IMR-90 (cell line): ENCODE data around the gene BCS1L. TPM values are rescaled to one million over a fixed set of nuclear protein-coding genes. Genes with fewer than 3 reads are reported as not detected.

Source experiments
- ATAC-seq: fragments of 200-7000 bp; cut with Tn5 transposase; 2 replicates; pipeline ENCODE4 v1.9.1; 2020; ENCODE audit warnings: low read depth, mild to moderate bottlenecking, moderate library complexity
- BruUV-seq: library from RNA; stranded (reverse); fragments of 400-500 nt; replicated peaks from 2 replicates; lab custom pipeline; 2021; lab: Mats Ljungman, UMichigan
- CTCF ChIA-PET: fragments of 300-600 bp; formaldehyde crosslinking; extraction: SDS; loops from one replicate; lab custom pipeline; 2021; ENCODE audit warnings: antibody characterized with exemption; lab: Yijun Ruan, JAX
- POLR2A ChIA-PET: fragments of 300-600 bp; sonication (Branson Sonifier 250); formaldehyde crosslinking; loops from one replicate; lab custom pipeline; 2022; ENCODE audit warnings: antibody characterized with exemption; ENCODE audit not compliant: unreplicated experiment; lab: Charles Lee
- DNase-seq: peaks from one replicate; pipeline ENCODE4 v3.0.0; 2013
- H2AFZ ChIP-seq: replicated peaks from 2 replicates; pipeline ENCODE3; 2013; ENCODE audit warnings: low read length, mild to moderate bottlenecking; ENCODE audit not compliant: poor library complexity
- H2AK5ac ChIP-seq: 2 replicates; pipeline ENCODE4 v1.6.1; 2013; ENCODE audit warnings: low read depth, low read length, inconsistent platforms
- H2AK9ac ChIP-seq: replicated peaks from 2 replicates; pipeline ENCODE3; 2013; ENCODE audit warnings: mild to moderate bottlenecking, low read depth, low read length, moderate library complexity; ENCODE audit not compliant: poor library complexity
- H2BK120ac ChIP-seq: 2 replicates; pipeline ENCODE4 v1.6.1; 2013; ENCODE audit warnings: low read depth, low read length, inconsistent platforms
- H2BK15ac ChIP-seq: 3 replicates; pipeline ENCODE4 v1.6.1; 2013; ENCODE audit warnings: low read depth, low read length, inconsistent platforms
- H2BK20ac ChIP-seq: 2 replicates; pipeline ENCODE4 v1.6.1; 2013; ENCODE audit warnings: low read depth, mild to moderate bottlenecking, inconsistent platforms, low read length, moderate library complexity
- H2BK5ac ChIP-seq: 2 replicates; pipeline ENCODE4 v1.6.1; 2013; ENCODE audit warnings: mild to moderate bottlenecking, low read depth, low read length, inconsistent platforms; ENCODE audit not compliant: poor library complexity, severe bottlenecking
- H3K14ac ChIP-seq: replicated peaks from 2 replicates; pipeline ENCODE4 v1.6.1; 2013; ENCODE audit warnings: low read depth, low read length, inconsistent platforms
- H3K18ac ChIP-seq: 2 replicates; pipeline ENCODE4 v1.6.1; 2013; ENCODE audit warnings: low read depth, low read length, control low read depth
- H3K23ac ChIP-seq: 2 replicates; pipeline ENCODE4 v1.6.1; 2013; ENCODE audit warnings: low read depth, low read length, inconsistent platforms
- H3K27ac ChIP-seq: 2 replicates; pipeline ENCODE4 v1.5.1; 2013; ENCODE audit warnings: mild to moderate bottlenecking, control low read depth, low read length; ENCODE audit not compliant: insufficient read depth
- H3K27me3 ChIP-seq: 2 replicates; pipeline ENCODE4 v1.6.1; 2013; ENCODE audit warnings: low read length; ENCODE audit not compliant: control insufficient read depth, insufficient read depth
- H3K36me3 ChIP-seq: 2 replicates; pipeline ENCODE4 v1.6.1; 2013; ENCODE audit warnings: low read length, mixed read lengths; ENCODE audit not compliant: control insufficient read depth, insufficient read depth
- H3K4ac ChIP-seq: 2 replicates; pipeline ENCODE4 v1.6.1; 2013; ENCODE audit warnings: low read depth, low read length, inconsistent platforms
- H3K4me1 ChIP-seq: 2 replicates; pipeline ENCODE4 v1.6.1; 2013; ENCODE audit warnings: low read length, mixed read lengths; ENCODE audit not compliant: control insufficient read depth, insufficient read depth
- H3K4me2 ChIP-seq: 2 replicates; pipeline ENCODE4 v1.6.1; 2013; ENCODE audit warnings: low read depth, mild to moderate bottlenecking, control low read depth, low read length, moderate library complexity
- H3K4me3 ChIP-seq: 2 replicates; pipeline ENCODE4 v1.5.1; 2013; ENCODE audit warnings: low read depth, mild to moderate bottlenecking, control low read depth, low read length, moderate library complexity; ENCODE audit not compliant: insufficient read depth
- H3K56ac ChIP-seq: 2 replicates; pipeline ENCODE4 v1.6.1; 2013; ENCODE audit warnings: low read length, inconsistent platforms; ENCODE audit not compliant: insufficient read depth; ENCODE audit errors: extremely low read depth
- H3K79me1 ChIP-seq, 2 experiments: 2 replicates each; pipeline ENCODE4 v1.6.1; 2013; ENCODE audit warnings: low read length in 2 of 2, inconsistent platforms in 1 of 2, low read depth in 1 of 2
- H3K9ac ChIP-seq: 2 replicates; pipeline ENCODE4 v1.6.1; 2013; ENCODE audit warnings: low read depth, low read length, control low read depth
- H3K9me1 ChIP-seq: 2 replicates; pipeline ENCODE4 v1.6.1; 2013; ENCODE audit warnings: low read length, inconsistent platforms; ENCODE audit not compliant: insufficient read depth
- H3K9me3 ChIP-seq: 2 replicates; pipeline ENCODE4 v1.6.1; 2013; ENCODE audit warnings: low read length; ENCODE audit not compliant: control insufficient read depth, insufficient read depth
- H4K20me1 ChIP-seq: 2 replicates; pipeline ENCODE4 v1.6.1; 2013; ENCODE audit warnings: low read length, inconsistent platforms; ENCODE audit not compliant: insufficient read depth
- H4K5ac ChIP-seq: 2 replicates; pipeline ENCODE4 v1.6.1; 2013; ENCODE audit warnings: mild to moderate bottlenecking, low read depth, low read length, control low read depth
- H4K8ac ChIP-seq, 2 experiments: 2 replicates each; pipeline ENCODE4 v1.6.1; 2013; ENCODE audit warnings: low read depth in 2 of 2, low read length in 2 of 2, control low read depth in 1 of 2, inconsistent platforms in 1 of 2
- H4K91ac ChIP-seq: 2 replicates; pipeline ENCODE4 v1.6.1; 2013; ENCODE audit warnings: low read depth, low read length, inconsistent platforms; ENCODE audit not compliant: insufficient read depth
- CEBPB ChIP-seq: IDR thresholded peaks from 2 replicates; pipeline ENCODE4 v1.6.1; 2012; ENCODE audit warnings: low read depth, low read length, improper control_type of control experiment
- CHD1 ChIP-seq: IDR thresholded peaks from 2 replicates; pipeline ENCODE4 v1.6.1; 2012; ENCODE audit warnings: low read depth, low read length, improper control_type of control experiment
- CTCF ChIP-seq: conservative IDR thresholded peaks from 2 replicates; pipeline ENCODE4 v1.5.1; 2012; ENCODE audit warnings: mild to moderate bottlenecking, low read depth, low read length, improper control_type of control experiment
- ELK1 ChIP-seq: fragments of 150-350 bp; IDR thresholded peaks from 2 replicates; pipeline ENCODE4 v1.6.1; 2016; ENCODE audit warnings: low read depth, mild to moderate bottlenecking, low read length, moderate library complexity, borderline replicate concordance
- FOS ChIP-seq: fragments of 150-350 bp; IDR thresholded peaks from 2 replicates; pipeline ENCODE4 v1.6.1; 2016; ENCODE audit warnings: low read depth, low read length
- MAFK ChIP-seq: IDR thresholded peaks from 2 replicates; pipeline ENCODE4 v1.6.1; 2012; ENCODE audit warnings: low read depth, low read length, improper control_type of control experiment
- MAZ ChIP-seq: IDR thresholded peaks from 2 replicates; pipeline ENCODE4 v1.6.1; 2012; ENCODE audit warnings: low read depth, mild to moderate bottlenecking, low read length, improper control_type of control experiment, moderate library complexity, borderline replicate concordance
- MXI1 ChIP-seq: IDR thresholded peaks from 2 replicates; pipeline ENCODE4 v1.6.1; 2012; ENCODE audit warnings: low read depth, mild to moderate bottlenecking, low read length, moderate library complexity, borderline replicate concordance
- NFE2L2 ChIP-seq: fragments of 150-350 bp; IDR thresholded peaks from 2 replicates; pipeline ENCODE4 v1.6.1; 2016; ENCODE audit warnings: low read depth, mild to moderate bottlenecking, low read length
- POLR2A ChIP-seq: IDR thresholded peaks from 2 replicates; pipeline ENCODE4 v1.6.1; 2012; ENCODE audit warnings: mild to moderate bottlenecking, low read depth, low read length
- RAD21 ChIP-seq: IDR thresholded peaks from 2 replicates; pipeline ENCODE4 v1.6.1; 2012; ENCODE audit warnings: low read length, improper control_type of control experiment
- RCOR1 ChIP-seq: IDR thresholded peaks from 2 replicates; pipeline ENCODE4 v1.6.1; 2012; ENCODE audit warnings: mild to moderate bottlenecking, low read length, improper control_type of control experiment; ENCODE audit not compliant: insufficient replicate concordance
- RFX5 ChIP-seq: IDR thresholded peaks from 2 replicates; pipeline ENCODE4 v1.8.0; 2012; ENCODE audit warnings: low read depth, mild to moderate bottlenecking, low read length, moderate library complexity
- SMC3 ChIP-seq: fragments of 150-350 bp; IDR thresholded peaks from 2 replicates; pipeline ENCODE4 v1.6.1; 2016; ENCODE audit warnings: low read depth, mild to moderate bottlenecking, antibody characterized with exemption, low read length, moderate library complexity
- USF2 ChIP-seq: fragments of 150-350 bp; IDR thresholded peaks from 2 replicates; pipeline ENCODE4 v1.6.1; 2017; ENCODE audit warnings: mild to moderate bottlenecking, antibody characterized with exemption, low read length, low read depth
- WGBS, 2 experiments: methylation state at CpG; one replicate each; pipeline versions ENCODE4 v1.1.5 to v1.1.7; 2013; ENCODE audit warnings: missing lambda C conversion rate in 2 of 2; ENCODE audit not compliant: insufficient read length in 1 of 2; ENCODE audit errors: extremely low coverage in 2 of 2; 5-methylcytosine and 5-hydroxymethylcytosine counted together
- dilution Hi-C: fragments of 300-500 bp; cut with HindIII; formaldehyde crosslinking; loops from one replicate; pipeline ENCODE4 v1.14.3; 2018; ENCODE audit warnings: low sequenced_read_pairs; ENCODE audit not compliant: unreplicated experiment
- in situ Hi-C: fragments of 300-500 bp; cut with MboI; formaldehyde crosslinking; loops from 3 replicates; pipeline ENCODE4 v1.14.3; 2019; ENCODE audit warnings: low sequenced_read_pairs, inconsistent platforms, mixed read lengths
- intact Hi-C: fragments of 100-400 bp; cut with micrococcal nuclease; formaldehyde crosslinking; loops from 2 replicates; pipeline ENCODE4 v1.10.0; 2022
- polyA plus RNA-seq, 3 experiments: library from polyadenylated mRNA; depleted of rRNA; stranded (reverse); fragments of >200 nt; gene quantifications; 2 replicates each; pipeline ENCODE4 v1.2.3, GENCODE V29; 2012; ENCODE audit warnings: low replicate concordance in 1 of 3
- total RNA-seq: library from RNA; depleted of rRNA; stranded (reverse); fragments of >200 nt; gene quantifications from 2 replicates; pipeline ENCODE4 v1.2.3, GENCODE V29; 2012

Gene BCS1L
- total and polyA plus RNA-seq, 2 of the 4 experiments (the other 2 are of a cell fraction), result 39.1 to 56.7 TPM

GRCh38 chr2:218642121-218642656 lies 17.3 kb upstream of the BCS1L start:
- H2BK5ac ChIP-seq, result no peak overlapping the region
- ChIA-PET CTCF (no interaction called here), POLR2A (no interaction called here)
- H3K27ac ChIP-seq, result no peak overlapping the region
- H3K18ac ChIP-seq, result no peak overlapping the region
- H3K9ac ChIP-seq, result no peak overlapping the region
- dilution Hi-C loops, result no loop called here
- in situ Hi-C loops, result no loop called here
- peaks cover 69% of the 10 kb centered on the region for H3K36me3 ChIP-seq
- H3K9me1 ChIP-seq, result peaks cover under 1% of the 10 kb centered on the region; the same call in 1 of the 2 replicates
- H4K8ac ChIP-seq, result no peak overlapping the region
- H3K27me3 ChIP-seq, result no peaks in the 10 kb centered on the region
- H2AK5ac ChIP-seq, result no peak overlapping the region
- H3K23ac ChIP-seq, result no peak overlapping the region
- WGBS, 2 experiments, result 95% methylated on average over 10 of the region's 18 CpGs; no CpG with 5 or more reads in 1 of the 2 experiments
- no peak overlapping the region for H4K5ac ChIP-seq
- no peak overlapping the region for H3K56ac ChIP-seq
- TF ChIP-seq USF2 (no peak), SMC3 (no peak), MXI1 (no peak), CTCF (no peak), RCOR1 (no peak), CHD1 (no peak), MAZ (no peak), CEBPB (no peak), RAD21 (no peak), NFE2L2 (no peak), ELK1 (no peak), FOS (no peak), POLR2A (no peak), MAFK (no peak), RFX5 (no peak)
- intact Hi-C loops, result loop anchor here (10.0 kb wide), 1 partner anchor 167 kb away; no protein-coding TSS in a partner anchor
- no peak overlapping the region for H2BK15ac ChIP-seq
- DNase-seq (no peak), ATAC-seq (no peak)
- no peak overlapping the region for H3K4me3 ChIP-seq
- no peak overlapping the region for H3K4ac ChIP-seq
- no peaks in the 10 kb centered on the region; the same call in 1 of the 2 replicates for H4K20me1 ChIP-seq
- H3K4me1 ChIP-seq, result no peaks in the 10 kb centered on the region
- H3K79me1 ChIP-seq, result peaks cover 4% of the 10 kb centered on the region in 2 experiments; a peak in 3 of 4 replicates
- H3K9me3 ChIP-seq, result no peaks in the 10 kb centered on the region
- H2AFZ ChIP-seq, result no peak overlapping the region
- H3K14ac ChIP-seq, result no peak overlapping the region
- no peak overlapping the region for H2AK9ac ChIP-seq
- no peak overlapping the region for H3K4me2 ChIP-seq
- H2BK120ac ChIP-seq, result no peak overlapping the region
- H4K91ac ChIP-seq, result no peak overlapping the region
- no peak overlapping the region for H2BK20ac ChIP-seq
- BruUV-seq, result TSS peak; percentile 55
